ENCODE measurements around the gene CREB3L2. TPM values are rescaled to one million over a fixed set of nuclear protein-coding genes. Genes with fewer than 3 reads are reported as not detected.

CREB3L2 gene
- total RNA-seq, 1 experiment from 2014 or later: 49.8 TPM

DNA sequence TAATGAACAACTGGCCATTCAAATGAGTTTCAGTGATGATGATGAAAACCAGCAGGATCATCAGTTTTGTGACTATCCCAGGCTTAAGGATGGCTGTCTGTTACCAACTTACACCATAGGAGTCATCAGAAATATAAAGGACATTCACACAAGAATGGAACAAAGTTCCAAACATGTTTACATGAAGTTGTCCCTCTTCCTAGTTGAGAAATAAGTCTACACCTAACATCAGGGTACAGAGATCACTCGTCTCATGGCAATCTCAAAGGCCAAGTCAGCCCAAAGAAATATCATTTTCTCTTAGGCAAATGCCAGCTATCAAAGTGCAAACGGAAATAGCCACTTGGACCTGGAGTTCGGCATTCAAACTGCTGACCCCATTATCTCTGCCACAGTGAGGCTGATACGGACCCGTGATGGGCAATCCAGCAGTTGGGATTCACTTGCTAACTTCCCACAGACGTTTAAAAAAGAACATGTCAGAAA is 53.0 kb downstream of the CREB3L2 start (continued):
- TF ChIP-seq, protein P1, sequence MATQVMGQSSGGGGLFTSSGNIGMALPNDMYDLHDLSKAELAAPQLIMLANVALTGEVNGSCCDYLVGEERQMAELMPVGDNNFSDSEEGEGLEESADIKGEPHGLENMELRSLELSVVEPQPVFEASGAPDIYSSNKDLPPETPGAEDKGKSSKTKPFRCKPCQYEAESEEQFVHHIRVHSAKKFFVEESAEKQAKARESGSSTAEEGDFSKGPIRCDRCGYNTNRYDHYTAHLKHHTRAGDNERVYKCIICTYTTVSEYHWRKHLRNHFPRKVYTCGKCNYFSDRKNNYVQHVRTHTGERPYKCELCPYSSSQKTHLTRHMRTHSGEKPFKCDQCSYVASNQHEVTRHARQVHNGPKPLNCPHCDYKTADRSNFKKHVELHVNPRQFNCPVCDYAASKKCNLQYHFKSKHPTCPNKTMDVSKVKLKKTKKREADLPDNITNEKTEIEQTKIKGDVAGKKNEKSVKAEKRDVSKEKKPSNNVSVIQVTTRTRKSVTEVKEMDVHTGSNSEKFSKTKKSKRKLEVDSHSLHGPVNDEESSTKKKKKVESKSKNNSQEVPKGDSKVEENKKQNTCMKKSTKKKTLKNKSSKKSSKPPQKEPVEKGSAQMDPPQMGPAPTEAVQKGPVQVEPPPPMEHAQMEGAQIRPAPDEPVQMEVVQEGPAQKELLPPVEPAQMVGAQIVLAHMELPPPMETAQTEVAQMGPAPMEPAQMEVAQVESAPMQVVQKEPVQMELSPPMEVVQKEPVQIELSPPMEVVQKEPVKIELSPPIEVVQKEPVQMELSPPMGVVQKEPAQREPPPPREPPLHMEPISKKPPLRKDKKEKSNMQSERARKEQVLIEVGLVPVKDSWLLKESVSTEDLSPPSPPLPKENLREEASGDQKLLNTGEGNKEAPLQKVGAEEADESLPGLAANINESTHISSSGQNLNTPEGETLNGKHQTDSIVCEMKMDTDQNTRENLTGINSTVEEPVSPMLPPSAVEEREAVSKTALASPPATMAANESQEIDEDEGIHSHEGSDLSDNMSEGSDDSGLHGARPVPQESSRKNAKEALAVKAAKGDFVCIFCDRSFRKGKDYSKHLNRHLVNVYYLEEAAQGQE (IDR thresholded peaks at IDR 0.05; ENCODE audit: low read depth): no peak
- no peak for TF ChIP-seq EZH2 (IDR thresholded peaks at IDR 0.05)
- TF ChIP-seq SRF (IDR thresholded peaks at IDR 0.05; ENCODE audit: low read depth): no peak
- TF ChIP-seq ELF1 (IDR thresholded peaks at IDR 0.05; ENCODE audit: borderline replicate concordance, low read depth): no peak
- TF ChIP-seq, protein P2, sequence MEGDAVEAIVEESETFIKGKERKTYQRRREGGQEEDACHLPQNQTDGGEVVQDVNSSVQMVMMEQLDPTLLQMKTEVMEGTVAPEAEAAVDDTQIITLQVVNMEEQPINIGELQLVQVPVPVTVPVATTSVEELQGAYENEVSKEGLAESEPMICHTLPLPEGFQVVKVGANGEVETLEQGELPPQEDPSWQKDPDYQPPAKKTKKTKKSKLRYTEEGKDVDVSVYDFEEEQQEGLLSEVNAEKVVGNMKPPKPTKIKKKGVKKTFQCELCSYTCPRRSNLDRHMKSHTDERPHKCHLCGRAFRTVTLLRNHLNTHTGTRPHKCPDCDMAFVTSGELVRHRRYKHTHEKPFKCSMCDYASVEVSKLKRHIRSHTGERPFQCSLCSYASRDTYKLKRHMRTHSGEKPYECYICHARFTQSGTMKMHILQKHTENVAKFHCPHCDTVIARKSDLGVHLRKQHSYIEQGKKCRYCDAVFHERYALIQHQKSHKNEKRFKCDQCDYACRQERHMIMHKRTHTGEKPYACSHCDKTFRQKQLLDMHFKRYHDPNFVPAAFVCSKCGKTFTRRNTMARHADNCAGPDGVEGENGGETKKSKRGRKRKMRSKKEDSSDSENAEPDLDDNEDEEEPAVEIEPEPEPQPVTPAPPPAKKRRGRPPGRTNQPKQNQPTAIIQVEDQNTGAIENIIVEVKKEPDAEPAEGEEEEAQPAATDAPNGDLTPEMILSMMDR (IDR thresholded peaks at IDR 0.05 in 2 of 3, conservative IDR thresholded peaks at IDR 0.05 in 1 of 3; ENCODE audit: borderline replicate concordance in 1 of 3, insufficient read depth in 1 of 3, low read depth in 2 of 3, low read length in 2 of 3): no peak

DNA sequence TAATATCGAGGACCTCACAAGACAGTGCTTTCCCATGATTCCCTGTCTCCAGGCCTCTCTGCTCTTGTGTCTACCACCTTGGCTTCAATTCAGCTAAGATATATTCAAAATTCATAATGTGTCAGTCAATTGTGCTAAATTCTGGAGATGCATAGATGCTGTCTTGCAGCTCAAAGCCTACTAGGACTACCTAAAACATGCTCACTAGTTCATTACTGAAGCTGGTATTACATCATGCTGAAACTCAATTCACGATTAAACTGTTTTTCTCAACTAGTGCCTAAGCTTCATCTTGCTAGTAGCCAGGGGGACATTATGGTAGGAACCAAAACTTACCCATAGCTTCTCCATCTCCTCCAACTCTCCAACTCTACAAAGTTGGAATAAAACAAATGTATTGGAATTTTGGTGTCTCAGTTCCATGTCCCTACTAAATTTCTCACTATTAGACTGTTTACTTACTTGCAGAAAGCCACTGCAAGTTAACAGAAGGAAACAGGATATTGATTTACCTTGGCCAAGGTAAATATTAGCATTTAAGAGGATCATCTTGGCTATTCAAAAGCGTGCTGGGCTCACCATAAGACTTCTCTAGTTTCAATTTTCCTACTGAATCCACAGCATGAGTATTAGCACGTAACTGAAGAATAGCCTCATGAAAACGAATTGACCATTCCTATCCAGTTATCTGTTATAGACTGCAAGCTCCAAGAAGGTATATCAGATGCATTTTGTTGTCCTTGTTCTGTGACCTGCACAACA is 53.6 kb downstream of the CREB3L2 start:
- Histone ChIP-seq H3K4me1 (ENCODE audit: control insufficient read depth in 1 of 2, insufficient read depth in 2 of 2, low read length in 2 of 2) (peaks cover 11 to 35% of the 10 kb centered on the region in 2 experiments), H3K36me3 (ENCODE audit: control insufficient read depth in 1 of 2, insufficient read depth in 2 of 2, low read length in 2 of 2) (no peaks in the 10 kb centered on the region), H3K9me2 (ENCODE audit: insufficient read depth) (no peaks in the 10 kb centered on the region), H3K27ac (ENCODE audit: low read depth, low read length) (no peak overlapping the region), H2AFZ (ENCODE audit: low read depth, low read length, poor library complexity, severe bottlenecking) (no peak overlapping the region), H3K4me3 (replicated peaks in 1 of 2; ENCODE audit: low read depth in 1 of 2, low read length in 2 of 2) (no peak overlapping the region), H3K79me2 (ENCODE audit: insufficient read depth, low read length) (no peaks in the 10 kb centered on the region), H3K9ac (ENCODE audit: low read length) (no peak overlapping the region), H4K20me1 (ENCODE audit: insufficient read depth) (no peaks in the 10 kb centered on the region), H3K27me3 (ENCODE audit: insufficient read depth, low read length) (no peaks in the 10 kb centered on the region), H3K9me3 (ENCODE audit: control insufficient read depth in 1 of 2, insufficient read depth in 1 of 2, low read depth in 1 of 2, low read length in 2 of 2) (no peaks in the 10 kb centered on the region), H3K4me2 (ENCODE audit: low read length) (no peak overlapping the region)
- POLR2A ChIA-PET: no interaction called here
- ATAC-seq (no peak), DNase-seq (ENCODE audit: low read depth, low spot score) (no peak)
- BruUV-seq (replicated peaks): no TSS peak
- intact Hi-C loops (cut with micrococcal nuclease): no loop called here
- RAD21 ChIA-PET (ENCODE audit: low non-redundant PET in 1 of 2, low total read pairs in 2 of 2, uncharacterized antibody in 2 of 2, unreplicated experiment in 2 of 2): no interaction called here
- CTCF ChIA-PET: no interaction called here
- TF ChIP-seq CEBPB (IDR thresholded peaks at IDR 0.05; ENCODE audit: low read depth) (no peak), CBX3 (IDR thresholded peaks at IDR 0.05; ENCODE audit: low read depth) (no peak), RAD21 (IDR thresholded peaks at IDR 0.05; ENCODE audit: low read depth) (no peak)

Measured in HCT116 (cell line).